Stimulated activated naive CD8-positive, alpha-beta T cell treated with anti-CD3 and anti-CD28 coated beads, Interleukin-15, Interleukin-2, amounts not matched to agents 100 U/mL and 50 U/mL, for 24 hours (primary cell): ENCODE measurements around the gene MTERF2.
A peak's percentile ranks its signal among the peaks of the same experiment; 100 is the strongest.

Experiments
- ATAC-seq: fragments of 150-1000 bp; cut with Tn5 transposase; one replicate; pipeline ENCODE4 v1.10.0; 2021
- DNase-seq: peaks from one replicate; pipeline ENCODE4 v3.0.0; 2021

MTERF2 gene

DNA sequence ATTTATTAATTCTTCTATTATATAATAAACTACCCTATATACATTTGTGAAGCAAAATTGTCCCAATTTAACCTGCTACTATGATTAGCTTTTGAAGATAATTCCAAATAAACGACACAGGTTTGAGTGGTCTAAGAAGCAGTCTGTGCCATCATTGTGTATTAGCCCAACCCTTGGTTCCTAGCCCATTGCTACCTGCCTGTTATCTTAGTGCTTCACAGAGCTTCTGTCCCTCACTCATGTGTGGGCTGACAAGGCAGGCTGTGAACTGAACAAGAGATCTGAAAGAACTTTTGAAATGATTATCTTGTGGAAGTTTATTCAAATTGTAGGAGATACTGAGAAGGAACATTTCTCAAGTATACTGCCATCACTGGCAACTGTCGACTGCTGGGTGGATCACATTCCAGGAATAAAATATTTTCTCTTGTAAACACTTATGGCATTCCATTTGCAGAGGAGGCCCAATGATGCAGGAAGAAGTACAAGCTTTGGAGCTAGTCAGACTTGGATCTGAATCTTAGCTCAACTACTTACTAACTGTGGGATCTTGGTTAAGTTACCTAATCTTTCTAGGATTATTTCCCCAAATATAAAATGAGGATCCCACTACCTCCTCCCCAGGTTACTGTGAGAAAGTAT is 7.8 kb upstream of the MTERF2 start:
- no peak for ATAC-seq
- no peak for DNase-seq

GRCh38 chr12:106987846-106988245 is 900 bp upstream of the MTERF2 start:
- ATAC-seq (no peak), DNase-seq (no peak)

- ATAC-seq = no peak
- no peak for DNase-seq
Observed at GRCh38 chr12:106986135-106986534, 811 bp downstream of the MTERF2 start.

DNA sequence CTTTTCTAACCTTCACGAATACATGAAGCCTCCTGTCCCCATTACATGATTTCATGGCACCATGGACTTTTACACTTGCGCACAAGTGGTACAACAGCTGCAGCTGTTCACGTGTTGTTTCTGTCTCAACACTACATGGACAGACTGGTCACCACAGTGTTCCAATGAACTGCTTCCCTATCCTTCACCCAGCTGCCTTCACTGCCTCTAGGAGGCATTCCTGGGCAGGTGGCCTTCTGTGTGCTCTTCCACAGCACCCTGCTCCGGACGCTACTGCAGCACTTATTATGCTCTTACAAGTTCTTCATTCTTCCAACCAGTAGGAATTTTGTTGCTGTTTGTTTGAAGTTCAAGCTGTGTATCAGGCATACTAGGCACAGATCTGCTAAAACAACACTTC is 1.5 kb downstream of the MTERF2 start:
- no peak for ATAC-seq
- DNase-seq = no peak

GRCh38 chr12:106984588-106985137 is 2.3 kb downstream of the MTERF2 start:
- ATAC-seq (no peak), DNase-seq (no peak)

DNA sequence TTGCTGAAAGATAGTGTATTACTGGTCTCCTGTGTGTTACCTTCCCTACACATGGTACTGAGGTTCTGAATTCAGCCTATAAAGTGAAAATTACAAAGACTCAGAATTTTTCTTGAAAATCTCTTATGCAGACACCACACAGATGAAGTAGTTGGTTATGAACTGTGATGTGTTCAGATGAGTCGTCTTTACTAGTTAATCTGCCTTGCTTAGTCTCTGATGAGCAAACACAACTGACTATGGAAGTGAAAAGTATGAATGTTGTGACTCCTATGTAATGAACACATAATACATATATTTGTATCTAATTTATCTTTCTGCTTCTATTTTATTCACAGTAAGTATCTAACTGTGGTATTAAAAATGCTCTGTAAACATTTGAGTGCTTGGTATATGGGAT is 4.7 kb downstream of the MTERF2 start:
- ATAC-seq (no peak), DNase-seq (no peak)

DNA sequence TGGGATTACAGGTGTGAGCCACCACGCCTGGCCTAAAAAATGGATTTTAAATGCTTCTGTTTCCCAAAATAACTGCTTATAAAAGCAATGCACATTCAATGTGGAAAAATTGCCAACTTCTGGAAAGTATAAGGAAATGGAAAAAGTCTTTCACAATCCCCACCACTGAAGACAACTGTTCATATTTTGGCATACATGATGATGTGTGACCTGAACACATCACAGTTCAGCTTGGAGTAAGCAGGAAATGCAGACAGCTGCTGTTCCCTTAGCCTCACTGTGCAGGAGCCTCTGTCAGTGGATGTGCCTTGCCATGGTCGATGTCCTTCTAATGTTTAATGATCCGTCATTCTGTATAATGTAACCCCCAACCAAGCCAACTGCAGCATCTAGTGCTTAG is 5.2 kb downstream of the MTERF2 start:
- no peak for ATAC-seq
- no peak for DNase-seq

- no peak for ATAC-seq
- DNase-seq = no peak
Observed at GRCh38 chr12:106980944-106981343, 6.0 kb downstream of the MTERF2 start.

- ATAC-seq (no peak), DNase-seq (no peak)
Observed at GRCh38 chr12:106978035-106978800, 8.7 kb downstream of the MTERF2 start.

DNA sequence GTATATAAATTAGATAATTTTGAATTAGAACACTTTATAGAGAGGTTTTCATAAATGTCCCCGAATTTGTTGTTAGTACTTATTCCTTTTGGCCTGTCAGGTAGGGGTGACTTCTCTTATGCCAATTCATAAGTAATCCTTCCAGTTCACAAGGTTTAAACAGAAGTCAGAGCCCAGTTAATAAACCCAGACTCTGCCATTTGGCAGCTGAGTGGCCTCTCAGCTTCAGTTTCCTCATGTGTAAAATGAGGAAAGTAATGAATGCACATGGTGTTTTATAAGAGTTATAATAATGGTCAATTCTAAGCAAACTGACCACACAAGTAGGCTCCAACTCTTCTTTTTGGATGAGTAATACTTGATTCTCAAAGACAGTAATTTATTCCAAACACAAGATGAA is 10.3 kb downstream of the MTERF2 start:
- ATAC-seq (no peak), DNase-seq (no peak)

- no peak for DNase-seq
- no peak for ATAC-seq
Observed at GRCh38 chr12:106975993-106976658, 10.8 kb downstream of the MTERF2 start.

GRCh38 chr12:106975098-106975497 is 11.8 kb downstream of the MTERF2 start:
- ATAC-seq = no peak
- DNase-seq = no peak

DNA sequence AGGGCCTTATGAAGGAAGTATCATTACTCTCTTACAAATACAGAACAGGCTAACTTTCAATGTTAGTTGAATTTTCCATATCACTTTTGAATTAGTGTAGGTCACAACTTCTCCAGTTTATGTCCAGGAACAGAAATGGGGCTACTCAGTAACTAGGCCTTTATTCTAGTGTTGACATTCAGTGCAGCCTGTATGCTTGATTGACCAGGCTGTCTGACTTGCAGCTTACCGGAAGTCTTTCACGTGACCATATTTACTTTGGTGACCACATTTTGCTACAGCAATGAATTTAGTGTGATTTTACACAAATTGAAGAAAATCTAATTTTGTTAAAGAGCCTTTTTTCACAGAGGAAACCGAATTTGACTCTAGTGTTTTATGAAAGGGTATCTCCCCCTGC is 12.4 kb downstream of the MTERF2 start:
- no peak for DNase-seq
- ATAC-seq = no peak

DNA sequence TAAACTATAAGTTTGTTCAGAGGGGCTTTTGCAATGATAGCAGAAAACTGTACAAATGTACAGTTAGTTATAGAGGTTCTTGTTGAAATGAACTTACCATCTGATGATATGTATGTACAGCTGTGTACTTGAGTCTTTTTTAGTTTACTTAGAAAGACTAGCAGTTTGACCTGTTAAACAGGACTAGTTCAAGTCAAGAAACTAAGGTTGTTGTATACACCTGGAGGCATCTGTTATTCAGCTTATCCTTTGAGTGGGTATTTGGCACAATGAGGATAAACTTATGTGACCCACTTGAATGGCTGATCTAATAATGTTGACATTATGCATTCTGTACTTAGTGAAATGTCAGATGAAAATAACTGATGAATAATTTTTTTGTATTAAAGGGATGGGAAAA is 13.4 kb downstream of the MTERF2 start:
- ATAC-seq (no peak), DNase-seq (no peak)

DNA sequence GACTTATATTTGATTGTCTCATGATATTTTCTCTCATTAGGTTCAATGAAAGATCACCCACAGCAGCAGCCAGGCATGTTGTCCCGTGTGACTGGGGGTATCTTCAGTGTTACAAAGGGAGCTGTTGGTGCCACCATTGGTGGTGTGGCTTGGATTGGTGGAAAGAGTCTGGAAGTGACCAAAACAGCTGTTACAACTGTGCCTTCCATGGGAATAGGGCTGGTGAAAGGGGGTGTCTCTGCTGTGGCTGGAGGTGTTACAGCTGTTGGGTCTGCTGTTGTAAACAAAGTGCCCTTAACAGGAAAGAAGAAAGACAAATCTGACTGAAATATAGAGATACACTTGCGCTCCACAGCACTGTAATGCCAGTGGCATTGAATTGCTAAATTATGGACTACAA is 15.9 kb downstream of the MTERF2 start:
- ATAC-seq (no peak), DNase-seq (no peak)

DNA sequence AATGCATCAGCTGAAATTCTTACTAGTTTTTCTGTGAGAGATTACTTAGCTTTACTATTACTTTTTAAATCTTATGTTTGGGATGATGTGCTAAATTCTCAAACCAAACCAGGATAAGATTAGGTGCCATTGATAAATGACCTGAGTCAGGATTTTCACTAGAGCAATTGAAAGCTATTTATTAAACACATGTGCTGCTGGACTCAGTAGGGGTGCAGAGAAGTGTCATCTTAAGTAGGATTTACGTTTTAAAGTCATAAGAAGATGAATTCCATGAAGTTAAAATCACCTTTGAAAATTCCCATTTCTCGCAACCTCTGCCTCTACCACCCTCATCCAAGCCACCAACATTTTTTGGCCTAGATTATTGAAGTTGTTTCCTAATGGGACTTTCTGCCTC is 22.4 kb downstream of the MTERF2 start:
- DNase-seq (no peak), ATAC-seq (no peak)

DNA sequence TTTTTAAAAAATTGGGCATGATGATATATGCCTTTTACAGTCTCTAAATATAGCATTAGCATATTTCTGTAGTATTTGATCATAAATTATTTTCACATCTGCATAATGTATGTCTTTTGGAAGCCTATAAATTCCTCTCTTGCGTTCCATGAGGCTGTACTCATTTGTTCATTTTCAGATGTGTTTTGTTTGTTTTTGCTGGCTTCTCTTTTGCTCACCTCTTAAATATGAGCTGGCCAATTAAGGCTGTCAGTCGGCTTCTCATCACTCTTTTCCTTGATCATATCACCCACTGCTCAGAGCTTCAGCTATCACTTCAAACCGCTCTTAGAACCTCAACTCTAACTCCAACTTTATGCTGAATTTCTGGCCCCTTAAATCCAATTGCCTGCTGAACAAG is 24.7 kb downstream of the MTERF2 start:
- DNase-seq = no peak
- no peak for ATAC-seq

DNA sequence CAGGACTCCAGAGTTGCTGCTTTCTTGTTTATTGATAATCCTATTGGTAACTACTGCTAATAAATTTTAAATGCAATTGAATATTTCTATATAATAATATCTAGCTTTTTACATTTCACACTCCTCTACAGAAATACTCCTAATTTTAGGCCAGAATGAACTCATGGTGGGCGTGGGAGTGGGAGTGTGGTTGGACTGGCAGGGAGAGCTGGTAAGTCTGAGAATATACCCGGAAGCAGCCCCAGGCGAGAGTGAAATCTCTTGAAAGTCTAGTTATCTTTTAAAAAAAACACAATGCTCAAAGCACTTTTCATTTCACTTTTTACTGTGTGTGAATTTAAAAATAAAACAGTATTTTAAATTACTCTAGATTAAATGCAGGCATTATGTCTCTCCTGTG is 26.5 kb downstream of the MTERF2 start:
- ATAC-seq (no peak), DNase-seq (peak; percentile 28)

GRCh38 chr12:106957583-106957982 is 29.4 kb downstream of the MTERF2 start:
- ATAC-seq (no peak), DNase-seq (no peak)

- peak; percentile 48 for ATAC-seq
- peak; percentile 73 for DNase-seq
Observed at GRCh38 chr12:106956048-106956578, 30.8 kb downstream of the MTERF2 start.

DNA sequence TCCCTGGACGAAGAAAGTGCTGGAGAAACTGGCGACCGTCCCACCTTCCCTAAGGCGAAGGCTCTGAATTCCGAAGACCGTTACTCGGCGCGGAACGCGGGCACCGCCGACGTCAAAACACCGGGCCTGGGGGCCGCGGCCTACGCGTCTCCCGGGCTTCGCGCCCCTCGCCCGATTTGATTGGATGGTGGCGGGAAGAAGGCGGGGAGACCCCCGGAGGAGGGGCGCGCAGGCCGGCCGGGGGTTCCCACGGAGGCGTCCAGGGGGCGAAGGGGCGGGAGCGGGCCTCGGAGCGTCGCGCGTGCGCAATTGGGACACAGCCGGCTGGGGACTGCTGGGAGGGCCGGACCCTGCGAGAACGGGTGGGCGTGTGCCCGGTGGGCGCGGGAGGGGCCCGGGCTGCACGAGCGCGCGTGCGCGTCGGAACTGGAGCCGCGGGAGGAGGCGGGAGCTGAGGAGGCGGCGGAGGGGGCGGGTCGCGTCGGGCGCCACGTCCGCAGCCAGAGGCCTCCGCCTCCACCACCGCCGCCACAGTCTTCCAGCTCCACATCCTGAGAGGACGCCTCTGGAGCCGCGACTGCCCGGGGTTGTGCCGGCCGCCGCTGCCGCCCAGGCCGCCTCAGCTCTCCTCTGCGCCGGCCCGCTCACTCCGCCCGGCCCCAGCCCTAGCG is 31.4 kb downstream of the MTERF2 start, which contains the start of gene TMEM263:
TMEM263 (plus strand) TSS at position 531 of the 671 bp plus-strand sequence. CDS start 11,210 bp downstream, outside the sequence.
- ATAC-seq (peak; percentile 86), DNase-seq (peak; percentile 95)
